Stimulated activated CD8-positive, alpha-beta memory T cell treated with anti-CD3 and anti-CD28 coated beads, Interleukin-7, amount 100 ng/mL, for 24 hours (primary cell): ENCODE results near the gene SNX24.

Source experiments
- DNase-seq: peaks from one replicate; pipeline ENCODE4 v3.0.0-alpha.2; 2020; ENCODE audit warnings: low read depth

SNX24 gene

GRCh38 chr5:123028222-123028621, 182.8 kb downstream of the SNX24 start:
- DNase-seq, result no peak

- DNase-seq, result no peak
These were observed 187.8 kb downstream of the SNX24 start for GRCh38 chr5:123033157-123033671.

DNA sequence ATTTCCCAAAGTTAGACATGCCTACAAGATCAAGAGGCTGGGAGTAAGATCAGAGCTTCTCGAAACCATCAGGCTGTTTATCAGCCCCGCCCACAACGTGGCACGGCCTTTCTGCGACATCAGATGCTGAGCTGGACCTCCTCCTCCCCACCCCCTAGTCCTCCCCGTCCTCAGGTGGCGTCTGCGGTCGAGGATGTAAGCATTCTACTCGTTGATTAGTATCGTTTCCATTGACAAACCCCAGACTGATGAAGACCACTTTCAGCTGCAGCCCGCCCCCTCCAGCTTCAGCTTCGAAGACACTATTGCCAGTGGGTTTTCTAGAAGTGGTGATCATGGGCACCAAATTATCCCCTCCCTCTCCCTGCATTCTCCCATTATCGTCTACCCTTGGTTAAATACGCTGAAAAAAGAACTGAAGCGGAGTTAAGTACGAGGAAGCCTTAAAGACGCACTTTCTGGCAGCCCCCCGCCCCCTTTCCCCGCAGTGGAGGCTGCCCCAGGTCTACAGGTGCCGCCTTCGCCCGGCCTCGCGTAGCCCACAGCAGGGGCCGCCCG, 190.0 kb downstream of the SNX24 start:
- no peak for DNase-seq

GRCh38 chr5:123035918-123036390, 190.5 kb downstream of the SNX24 start:
- no peak for DNase-seq

- DNase-seq, result no peak
These were observed 191.1 kb downstream of the SNX24 start, which contains the start of gene PPIC for GRCh38 chr5:123036391-123037103. Gene PPIC, minus strand, starts transcription at chr5:123036725. Its CDS starts 100 bp downstream, at chr5:123036625.

DNA sequence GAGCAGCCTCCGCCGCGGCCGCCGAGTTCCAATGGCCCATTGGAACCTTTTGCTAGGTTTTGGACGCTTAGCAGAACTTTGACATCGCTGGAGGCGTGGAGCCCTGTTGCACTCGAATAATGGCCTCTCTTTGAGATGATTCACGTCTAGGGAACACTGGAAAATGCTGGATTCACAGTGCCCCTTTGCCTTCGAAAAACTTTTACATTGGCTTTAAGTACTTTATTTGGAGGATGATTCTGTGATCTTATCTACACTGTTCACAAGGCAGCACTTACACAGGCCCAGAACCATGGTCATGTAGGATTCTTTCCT, 191.6 kb downstream of the SNX24 start:
- DNase-seq, result no peak

DNA sequence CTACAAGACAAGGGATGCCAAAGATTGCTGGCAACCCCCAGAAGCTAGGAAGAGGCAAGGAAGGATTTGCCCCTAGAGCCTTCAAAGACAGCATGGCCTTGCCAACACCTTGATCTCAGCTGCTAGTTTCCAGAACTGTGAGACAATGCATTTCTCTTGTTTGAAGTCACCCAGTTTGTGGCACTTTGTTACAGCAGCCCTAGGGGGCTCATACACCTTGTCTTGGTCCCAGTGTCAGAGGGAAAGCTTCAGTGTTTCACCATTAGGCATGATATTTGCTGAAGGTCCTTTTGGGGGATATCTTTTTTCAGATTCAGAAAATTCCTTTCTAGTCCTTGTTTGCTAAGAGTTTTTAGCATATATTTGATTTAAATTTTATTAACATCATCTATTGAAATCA, 194.3 kb downstream of the SNX24 start:
- no peak for DNase-seq

DNA sequence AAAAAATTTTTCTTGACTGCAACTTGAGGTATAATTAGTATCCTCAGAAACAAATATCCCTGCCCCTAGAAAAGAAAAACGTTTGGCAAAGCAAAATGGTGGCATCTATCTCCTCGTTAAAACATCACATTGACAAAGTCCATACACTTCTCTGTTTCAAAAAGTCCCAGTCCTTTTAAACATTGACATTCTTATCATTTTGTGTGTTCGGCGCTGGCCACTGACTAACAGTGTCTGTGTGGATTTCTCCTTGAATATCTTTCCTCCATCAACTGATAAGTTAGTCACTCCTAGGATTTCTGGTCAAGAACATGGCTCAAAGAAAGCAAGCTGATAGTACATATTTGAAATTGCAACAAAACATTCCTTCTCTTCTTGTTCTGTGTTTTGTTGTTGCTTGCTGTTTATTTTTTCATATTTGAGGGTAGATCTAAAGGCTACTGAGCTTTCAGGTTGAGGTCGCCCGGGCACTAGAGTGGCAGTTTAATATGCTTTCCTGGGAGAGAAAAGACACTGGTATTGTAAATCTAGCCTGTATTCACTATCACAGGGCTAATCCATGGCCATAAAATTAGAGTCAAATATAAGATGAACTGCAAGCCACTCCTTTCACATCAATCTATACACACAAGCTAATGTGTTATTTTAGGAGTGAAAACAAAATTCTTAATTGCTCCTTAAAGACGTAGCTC, 199.7 kb downstream of the SNX24 start:
- DNase-seq, result no peak

GRCh38 chr5:123046222-123046621, 200.8 kb downstream of the SNX24 start:
- DNase-seq, result no peak

- DNase-seq, result no peak
These were observed 202.3 kb downstream of the SNX24 start for GRCh38 chr5:123047706-123048105.

DNA sequence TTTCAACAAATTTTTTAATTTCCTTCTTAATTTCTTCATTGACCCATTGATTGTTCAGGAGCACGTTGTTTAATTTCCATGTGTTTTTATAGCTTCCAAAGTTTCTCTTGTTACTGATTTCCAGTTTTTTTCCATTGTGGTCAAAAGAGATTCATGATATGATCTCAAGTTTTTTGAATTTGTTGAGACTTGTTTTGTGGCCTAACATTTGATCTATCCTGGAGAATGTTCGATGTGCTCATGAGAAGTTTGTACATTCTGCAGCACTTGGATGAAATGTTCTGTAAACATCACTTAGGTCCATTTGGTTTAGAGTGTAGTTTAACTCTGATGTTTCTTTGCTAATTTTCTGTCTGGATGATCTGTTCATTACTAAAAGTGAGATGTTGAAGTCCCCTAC, 205.8 kb downstream of the SNX24 start:
- no peak for DNase-seq
